HepG2 (cell line): ENCODE measurements around the gene RNF123. TPM values are rescaled to one million over a fixed set of nuclear protein-coding genes. Genes with fewer than 3 reads are reported as not detected.

Experiments used
- ATF1 ChIP-seq: IDR thresholded peaks from 2 replicates; pipeline ENCODE4 v1.6.1; 2016; ENCODE audit warnings: mild to moderate bottlenecking, control low read depth
- CBX5 ChIP-seq: sonication (generic); formaldehyde crosslinking; IDR thresholded peaks from 2 replicates; pipeline ENCODE4 v1.4.0; 2020; ENCODE audit warnings: missing genetic modification reagents, borderline replicate concordance
- CCDC6 ChIP-seq: sonication (generic); formaldehyde crosslinking; IDR thresholded peaks from 2 replicates; pipeline ENCODE4 v1.8.1; 2022; ENCODE audit warnings: mild to moderate bottlenecking, missing genetic modification reagents, moderate library complexity
- CHD2 ChIP-seq: IDR thresholded peaks from 2 replicates; pipeline ENCODE4 v1.6.1; 2011; ENCODE audit warnings: low read depth, low read length, improper control_type of control experiment
- CSRNP1 ChIP-seq: sonication (generic); formaldehyde crosslinking; IDR thresholded peaks from 2 replicates; pipeline ENCODE4 v1.8.1; 2023; ENCODE audit warnings: mild to moderate bottlenecking, missing genetic modification reagents
- LCORL ChIP-seq, 2 experiments: fragments of 450-650 bp in 1 of 2; sonication (generic) in 1 of 2; formaldehyde crosslinking in 1 of 2; IDR thresholded peaks; 2 replicates each; pipeline versions ENCODE4 v1.5.0 to v1.6.1; 2017 to 2020; ENCODE audit warnings: antibody characterized with exemption in 1 of 2, missing genetic modification reagents in 1 of 2
- MTA1 ChIP-seq: sonication (generic); formaldehyde crosslinking; IDR thresholded peaks from 2 replicates; pipeline ENCODE4 v1.4.0; 2020; ENCODE audit warnings: missing genetic modification reagents, mild to moderate bottlenecking, borderline replicate concordance
- NBN ChIP-seq: fragments of 450-650 bp; conservative IDR thresholded peaks from 2 replicates; pipeline ENCODE4 v1.6.1; 2017
- NFE2 ChIP-seq: sonication (generic); formaldehyde crosslinking; IDR thresholded peaks from 2 replicates; pipeline ENCODE4 v1.4.0; 2020; ENCODE audit warnings: missing genetic modification reagents
- NR2F1 ChIP-seq, 2 experiments: fragments of 450-650 bp in 1 of 2; formaldehyde crosslinking in 1 of 2; IDR thresholded peaks; 2 replicates each; pipeline versions ENCODE4 v1.5.0 to v1.6.1; 2016 to 2020; ENCODE audit warnings: mild to moderate bottlenecking in 1 of 2, missing compliant biosample characterization in 1 of 2, missing genetic modification reagents in 1 of 2, moderate library complexity in 1 of 2
- PHF21A ChIP-seq: sonication (generic); formaldehyde crosslinking; IDR thresholded peaks from 2 replicates; pipeline ENCODE4 v1.5.0; 2020; ENCODE audit warnings: mild to moderate bottlenecking, missing genetic modification reagents
- PRMT3 ChIP-seq: sonication (generic); formaldehyde crosslinking; IDR thresholded peaks from 2 replicates; pipeline ENCODE4 v1.8.1; 2022; ENCODE audit warnings: low read depth, mild to moderate bottlenecking, moderate library complexity, missing genetic modification reagents, borderline replicate concordance
- REPIN1 ChIP-seq: sonication (generic); formaldehyde crosslinking; IDR thresholded peaks from 2 replicates; pipeline ENCODE4 v1.8.0; 2022; ENCODE audit warnings: missing genetic modification reagents, low read depth, mild to moderate bottlenecking, borderline replicate concordance
- SNAI1 ChIP-seq: sonication (generic); formaldehyde crosslinking; IDR thresholded peaks from 2 replicates; pipeline ENCODE4 v1.5.0; 2020; ENCODE audit warnings: mild to moderate bottlenecking, missing genetic modification reagents, borderline replicate concordance
- SNAPC2 ChIP-seq: sonication (generic); formaldehyde crosslinking; IDR thresholded peaks from 2 replicates; pipeline ENCODE4 v1.8.1; 2022; ENCODE audit warnings: mild to moderate bottlenecking, missing genetic modification reagents
- TBP ChIP-seq: sonication (generic); formaldehyde crosslinking; IDR thresholded peaks from 2 replicates; pipeline ENCODE4 v1.5.0; 2020; ENCODE audit warnings: missing genetic modification reagents
- TBX2 ChIP-seq: sonication (generic); formaldehyde crosslinking; IDR thresholded peaks from 2 replicates; pipeline ENCODE4 v1.5.0; 2020; ENCODE audit warnings: missing genetic modification reagents, mild to moderate bottlenecking, borderline replicate concordance
- TEAD3 ChIP-seq: optimal IDR thresholded peaks from 2 replicates; pipeline ENCODE3; 2016; ENCODE audit warnings: borderline replicate concordance
- THAP9 ChIP-seq: sonication (generic); formaldehyde crosslinking; IDR thresholded peaks from 2 replicates; pipeline ENCODE4; 2020; ENCODE audit warnings: missing genetic modification reagents, mild to moderate bottlenecking, borderline replicate concordance
- TOE1 ChIP-seq: sonication (generic); formaldehyde crosslinking; IDR thresholded peaks from 2 replicates; pipeline ENCODE4 v1.4.0; 2020; ENCODE audit warnings: mild to moderate bottlenecking, missing genetic modification reagents
- ZBTB21 ChIP-seq: sonication (generic); formaldehyde crosslinking; IDR thresholded peaks from 2 replicates; pipeline ENCODE4 v1.4.0; 2020; ENCODE audit warnings: missing genetic modification reagents
- ZNF3 ChIP-seq: IDR thresholded peaks from 2 replicates; pipeline ENCODE4 v1.7.0; 2017; ENCODE audit warnings: inconsistent platforms
- ZNF30 ChIP-seq: sonication (generic); formaldehyde crosslinking; IDR thresholded peaks from 2 replicates; pipeline ENCODE4 v1.5.0; 2020; ENCODE audit warnings: mild to moderate bottlenecking, missing genetic modification reagents
- ZNF691 ChIP-seq: sonication (generic); formaldehyde crosslinking; IDR thresholded peaks from 2 replicates; pipeline ENCODE4 v1.4.0; 2020; ENCODE audit warnings: missing genetic modification reagents, low read depth, mild to moderate bottlenecking, borderline replicate concordance
- ZNF841 ChIP-seq: sonication (generic); formaldehyde crosslinking; IDR thresholded peaks from 2 replicates; pipeline ENCODE4 v1.8.1; 2023; ENCODE audit warnings: missing genetic modification reagents, borderline replicate concordance
- polyA plus RNA-seq, 8 experiments: library from polyadenylated mRNA; depleted of rRNA in 3 of 8; stranded (reverse) in 7 of 8; unstranded in 1 of 8; fragments of >200 nt; fragmentation: Illumina TruSeq in 4 of 8; extraction: Trizol in 4 of 8; gene quantifications; 2 replicates each; pipeline versions ENCODE4 v1.2.1 to v1.2.3, GENCODE V29; 2011 to 2016; ENCODE audit warnings: low read depth in 4 of 8, missing spikeins in 1 of 8, mixed read lengths in 1 of 8; ENCODE audit not compliant: insufficient read depth in 1 of 8
- total RNA-seq, 5 experiments: library from RNA; depleted of rRNA; stranded (reverse); fragments of >200 nt; fragmentation: Illumina TruSeq; extraction: Trizol; gene quantifications; 2 replicates each; pipeline ENCODE4 v1.2.3, GENCODE V29; 2016; ENCODE audit warnings: low read depth in 1 of 5

The RNF123 gene
- total and polyA plus RNA-seq, 2 of the 13 experiments (the other 11 are each of a cell fraction or from before 2014, with no cell fraction given), result 29.9 to 82.2 TPM

- TF ChIP-seq CSRNP1 (CRISPR knock-in tag) (peak; percentile 77), CBX5 (CRISPR knock-in tag) (peak; percentile 59; the same call in 1 of the 2 replicates), LCORL (IDR thresholded peaks at IDR 0.05) (no peak), LCORL (CRISPR knock-in tag; IDR thresholded peaks at IDR 0.05) (peak; percentile 67; the same call in 1 of the 2 replicates), CHD2 (no peak), REPIN1 (CRISPR knock-in tag) (peak; percentile 87), TEAD3 (CRISPR knock-in tag) (no peak), SNAPC2 (CRISPR knock-in tag) (no peak; the same call in 1 of the 2 replicates), ZBTB21 (CRISPR knock-in tag) (0 out of 2 replicates have a peak, but pooled peaks have one; percentile 42), THAP9 (CRISPR knock-in tag) (peak; percentile 69; the same call in 1 of the 2 replicates), TOE1 (CRISPR knock-in tag) (no peak), PRMT3 (no peak; the same call in 1 of the 2 replicates), MTA1 (CRISPR knock-in tag) (no peak), ZNF691 (CRISPR knock-in tag) (peak; percentile 71; the same call in 1 of the 2 replicates), PHF21A (CRISPR knock-in tag) (no peak; the same call in 1 of the 2 replicates), CCDC6 (no peak), NBN (no peak), SNAI1 (CRISPR knock-in tag) (no peak), ZNF3 (CRISPR knock-in tag) (no peak), ZNF30 (CRISPR knock-in tag) (no peak; the same call in 1 of the 2 replicates), TBX2 (peak; percentile 73), ATF1 (CRISPR knock-in tag) (no peak), TBP (CRISPR knock-in tag) (no peak), NFE2 (CRISPR knock-in tag) (no peak), ZNF841 (CRISPR knock-in tag) (no peak), NR2F1 (CRISPR knock-in tag; IDR thresholded peaks at IDR 0.05) (no peak)
Measured at GRCh38 chr3:49689046-49689907, at the start of gene RNF123, which contains the start of gene MST1 (continued).
